MG63 (cell line): ENCODE results near the gene CD33. TPM values are rescaled to one million over a fixed set of nuclear protein-coding genes. Genes with fewer than 3 reads are reported as not detected.
A peak's percentile ranks its signal among the peaks of the same experiment; 100 is the strongest.

Experiments
- DNase-seq: peaks from one replicate; pipeline ENCODE4 v3.0.0-alpha.2; 2020
- H3K27me3 ChIP-seq: fragments of 250-450 bp; sonication (Bioruptor Pico); 2 replicates; pipeline ENCODE4 v1.5.1; 2020; ENCODE audit warnings: mild to moderate bottlenecking, moderate library complexity
- H3K36me3 ChIP-seq: fragments of 250-450 bp; sonication (Bioruptor Pico); 2 replicates; pipeline ENCODE4 v1.5.1; 2020; ENCODE audit warnings: mild to moderate bottlenecking, moderate library complexity
- H3K4me3 ChIP-seq: fragments of 250-450 bp; sonication (Bioruptor Pico); 2 replicates; pipeline ENCODE4 v1.5.1; 2020; ENCODE audit warnings: mild to moderate bottlenecking, moderate library complexity
- H3K9me3 ChIP-seq: fragments of 250-450 bp; sonication (Bioruptor Pico); 2 replicates; pipeline ENCODE4 v1.5.1; 2020; ENCODE audit warnings: mild to moderate bottlenecking, moderate library complexity
- total RNA-seq: library from RNA; depleted of rRNA; stranded (reverse); fragments of >200 nt; shearing (Covaris generic); gene quantifications from 2 replicates; pipeline ENCODE4 v1.2.3, GENCODE V29; 2014; ENCODE audit warnings: low replicate concordance

CD33 gene
- total RNA-seq, 1 experiment from 2014 or later, result 3.8 TPM

DNA sequence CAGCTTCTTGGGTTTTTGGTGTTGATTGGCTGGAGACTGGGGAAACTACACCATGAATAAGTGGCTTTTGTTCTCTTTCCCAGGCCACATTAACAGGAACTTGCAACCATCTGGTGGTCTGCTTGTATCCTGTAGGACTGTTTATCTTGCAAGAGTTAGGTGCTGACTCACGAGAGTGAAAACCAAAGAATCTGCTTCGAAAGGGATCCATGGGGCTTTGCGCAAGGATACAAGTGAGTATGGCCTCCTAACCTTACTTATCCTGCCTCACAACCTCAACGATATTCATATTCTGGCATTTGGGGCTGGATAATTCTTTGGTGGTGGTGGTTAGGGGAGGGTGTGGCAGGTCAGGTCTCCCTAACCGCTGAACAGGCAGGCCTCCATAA lies 21.3 kb downstream of the CD33 start:
- no peak for DNase-seq
- H3K9me3 ChIP-seq, result no peaks in the 10 kb centered on the region
- no peak overlapping the region for H3K4me3 ChIP-seq
- H3K36me3 ChIP-seq, result no peaks in the 10 kb centered on the region
- H3K27me3 ChIP-seq, result no peaks in the 10 kb centered on the region

DNA sequence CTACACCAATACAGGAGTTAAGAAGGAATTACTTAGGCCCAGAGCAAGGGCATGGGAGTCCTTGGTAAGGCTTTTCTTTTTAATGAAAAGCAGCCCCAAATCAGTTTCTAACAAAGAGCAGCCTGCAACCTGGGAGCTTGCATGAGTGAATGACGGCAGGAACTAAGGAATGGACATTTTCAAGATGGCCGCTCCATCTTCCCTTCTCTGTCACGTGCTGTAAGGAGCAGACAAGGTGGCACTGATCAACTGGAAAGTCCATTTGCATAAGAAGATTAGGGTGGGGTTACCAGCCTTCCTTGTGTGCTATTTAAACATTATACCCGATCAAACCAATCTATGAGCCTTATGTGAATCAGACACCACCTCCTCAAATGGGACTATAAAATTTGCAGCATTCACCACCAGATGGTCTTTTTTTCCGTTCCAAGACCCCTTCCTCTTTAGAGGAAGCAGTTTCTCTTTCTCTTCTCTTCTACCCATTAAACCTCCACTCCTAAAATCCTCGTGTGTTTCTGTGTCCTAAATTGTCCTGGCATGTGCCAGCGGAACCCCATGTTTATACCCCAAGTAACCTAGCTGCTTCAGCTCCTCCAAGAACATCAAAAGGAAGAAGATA lies 23.2 kb downstream of the CD33 start:
- Histone ChIP-seq H3K36me3 (no peaks in the 10 kb centered on the region), H3K4me3 (no peak overlapping the region), H3K27me3 (no peaks in the 10 kb centered on the region), H3K9me3 (no peaks in the 10 kb centered on the region)
- DNase-seq, result no peak

DNA sequence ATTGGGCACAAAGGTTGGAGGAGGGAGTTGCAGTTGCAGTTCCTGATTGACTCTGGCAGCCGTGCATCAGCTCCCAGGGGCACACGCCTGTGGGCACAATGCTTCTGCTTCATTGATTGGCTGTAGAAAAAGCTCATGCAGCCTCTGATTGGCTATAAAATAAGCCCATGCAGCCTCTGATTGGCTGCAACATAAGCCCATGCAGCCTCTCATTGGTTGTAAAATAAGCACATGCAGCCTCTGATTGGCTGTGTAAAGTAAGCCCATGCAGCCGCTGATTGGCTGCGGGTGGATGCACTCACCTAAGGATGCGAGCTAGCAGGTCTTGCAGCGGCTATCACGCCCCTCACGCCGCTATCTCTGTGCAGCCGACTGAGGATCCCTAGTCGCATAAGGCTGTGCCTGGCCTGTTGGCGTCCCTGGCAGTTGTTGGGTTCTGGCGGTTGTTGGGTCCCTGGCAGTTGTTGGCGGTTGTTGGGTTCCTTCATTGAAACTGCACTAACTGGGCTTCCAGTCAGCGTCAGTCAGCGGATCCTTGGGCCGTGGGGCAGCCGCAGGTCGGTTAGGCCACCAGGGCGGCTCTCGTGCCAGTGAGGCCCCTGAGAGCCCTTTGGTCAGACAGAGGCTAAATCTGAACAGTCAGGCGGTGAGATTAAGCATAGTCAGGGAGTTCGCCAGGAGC lies 26.0 kb downstream of the CD33 start, which contains the start of gene SIGLECL1:
SIGLECL1 (plus strand) TSS at position 295 of the 682 bp plus-strand sequence. CDS start 12,993 bp downstream, outside the sequence.
- no peaks in the 10 kb centered on the region for H3K36me3 ChIP-seq
- H3K4me3 ChIP-seq, result no peak within 1 kb of the TSS
- DNase-seq, result no peak
- H3K27me3 ChIP-seq, result peaks cover 3% of the 10 kb centered on the region; the same call in 1 of the 2 replicates
- no peaks in the 10 kb centered on the region for H3K9me3 ChIP-seq

DNA sequence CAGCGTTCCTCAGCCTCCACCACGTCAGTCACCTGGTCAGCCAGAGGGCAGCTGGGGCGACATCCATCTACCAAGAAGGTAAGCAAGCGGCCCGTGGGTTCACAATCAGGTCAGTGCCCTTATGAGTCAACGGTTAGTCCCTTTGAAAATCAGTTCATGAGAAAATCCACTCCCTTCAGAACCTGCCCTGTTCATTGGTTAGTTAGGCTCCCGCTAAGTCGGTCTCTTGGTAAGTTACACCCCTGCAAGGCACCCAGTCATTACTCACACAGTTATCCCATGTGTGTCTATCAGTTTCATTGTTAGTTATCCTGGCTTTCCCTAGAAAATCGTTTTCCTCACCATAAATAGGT lies 26.6 kb downstream of the CD33 start:
- Histone ChIP-seq H3K4me3 (no peak overlapping the region), H3K27me3 (peaks cover 4% of the 10 kb centered on the region), H3K36me3 (no peaks in the 10 kb centered on the region), H3K9me3 (no peaks in the 10 kb centered on the region)
- DNase-seq, result no peak

- Histone ChIP-seq H3K9me3 (no peaks in the 10 kb centered on the region), H3K36me3 (no peaks in the 10 kb centered on the region), H3K4me3 (no peak overlapping the region), H3K27me3 (peaks cover 7% of the 10 kb centered on the region)
- no peak for DNase-seq
Observed at GRCh38 chr19:51252306-51253079, 27.6 kb downstream of the CD33 start.

DNA sequence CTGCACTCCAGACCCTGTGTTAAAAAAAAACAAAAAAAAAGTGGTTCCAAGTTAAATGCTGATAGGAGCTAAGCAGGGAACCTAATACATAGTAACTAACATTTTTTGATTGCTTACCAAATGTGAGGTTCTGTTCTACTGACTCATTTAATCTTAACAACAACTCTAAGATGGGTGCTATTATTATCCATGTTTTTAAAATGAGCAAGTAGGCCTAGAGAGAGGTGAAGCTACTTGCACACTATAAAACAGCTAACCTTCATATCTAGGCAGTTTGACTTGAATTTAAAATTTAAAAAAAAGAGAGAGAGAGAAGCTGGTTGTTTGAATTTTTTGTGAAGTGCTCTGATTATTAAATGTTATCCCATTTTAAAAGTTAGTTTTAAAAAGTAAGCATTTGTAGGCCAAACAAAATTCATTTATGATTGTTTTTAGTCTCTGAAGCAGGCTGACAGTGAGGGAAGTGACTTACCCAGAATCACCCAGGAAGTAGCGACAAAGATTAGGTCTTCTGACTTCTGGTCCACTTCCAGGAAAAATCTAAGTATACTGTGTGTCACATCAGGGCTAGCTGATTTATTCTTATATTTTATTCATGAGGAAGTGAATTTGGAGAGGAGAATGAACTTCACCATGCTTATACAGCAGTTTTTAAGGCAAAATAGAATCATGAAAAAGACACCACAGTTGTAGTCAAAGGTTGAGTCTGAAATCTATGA lies 28.4 kb downstream of the CD33 start:
- no peak overlapping the region for H3K4me3 ChIP-seq
- no peaks in the 10 kb centered on the region for H3K9me3 ChIP-seq
- H3K36me3 ChIP-seq, result no peaks in the 10 kb centered on the region
- peaks cover 9% of the 10 kb centered on the region for H3K27me3 ChIP-seq
- no peak for DNase-seq

DNA sequence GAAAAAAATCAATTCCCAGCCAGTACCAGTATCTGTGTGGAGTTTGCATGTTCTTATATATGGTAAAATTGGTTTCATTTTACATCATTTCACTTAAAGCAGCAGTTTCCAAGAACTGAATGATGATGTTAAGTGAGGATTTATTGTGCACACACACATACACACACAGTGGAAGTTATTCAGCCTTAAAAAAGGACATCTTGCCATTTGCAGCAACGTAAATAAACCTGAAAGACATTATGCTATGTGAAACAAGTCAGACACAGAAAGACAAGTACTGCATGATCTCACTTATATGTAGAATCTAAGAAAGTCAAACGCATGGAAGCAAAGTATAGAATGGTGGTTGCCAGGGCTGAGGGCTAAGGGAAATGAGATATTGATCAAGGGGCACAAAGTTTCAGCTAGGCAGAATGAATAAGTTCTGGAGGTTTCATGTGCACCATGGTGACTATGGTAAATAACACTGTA lies 31.3 kb downstream of the CD33 start:
- H3K4me3 ChIP-seq, result no peak overlapping the region
- H3K9me3 ChIP-seq, result no peaks in the 10 kb centered on the region; the same call in 1 of the 2 replicates
- no peaks in the 10 kb centered on the region for H3K36me3 ChIP-seq
- H3K27me3 ChIP-seq, result peaks cover 18% of the 10 kb centered on the region
- no peak for DNase-seq

- no peak for DNase-seq
- Histone ChIP-seq H3K9me3 (peaks cover 5% of the 10 kb centered on the region), H3K4me3 (no peak overlapping the region), H3K27me3 (peaks cover 24% of the 10 kb centered on the region), H3K36me3 (no peaks in the 10 kb centered on the region)
Observed at GRCh38 chr19:51257471-51257870, 32.6 kb downstream of the CD33 start.

DNA sequence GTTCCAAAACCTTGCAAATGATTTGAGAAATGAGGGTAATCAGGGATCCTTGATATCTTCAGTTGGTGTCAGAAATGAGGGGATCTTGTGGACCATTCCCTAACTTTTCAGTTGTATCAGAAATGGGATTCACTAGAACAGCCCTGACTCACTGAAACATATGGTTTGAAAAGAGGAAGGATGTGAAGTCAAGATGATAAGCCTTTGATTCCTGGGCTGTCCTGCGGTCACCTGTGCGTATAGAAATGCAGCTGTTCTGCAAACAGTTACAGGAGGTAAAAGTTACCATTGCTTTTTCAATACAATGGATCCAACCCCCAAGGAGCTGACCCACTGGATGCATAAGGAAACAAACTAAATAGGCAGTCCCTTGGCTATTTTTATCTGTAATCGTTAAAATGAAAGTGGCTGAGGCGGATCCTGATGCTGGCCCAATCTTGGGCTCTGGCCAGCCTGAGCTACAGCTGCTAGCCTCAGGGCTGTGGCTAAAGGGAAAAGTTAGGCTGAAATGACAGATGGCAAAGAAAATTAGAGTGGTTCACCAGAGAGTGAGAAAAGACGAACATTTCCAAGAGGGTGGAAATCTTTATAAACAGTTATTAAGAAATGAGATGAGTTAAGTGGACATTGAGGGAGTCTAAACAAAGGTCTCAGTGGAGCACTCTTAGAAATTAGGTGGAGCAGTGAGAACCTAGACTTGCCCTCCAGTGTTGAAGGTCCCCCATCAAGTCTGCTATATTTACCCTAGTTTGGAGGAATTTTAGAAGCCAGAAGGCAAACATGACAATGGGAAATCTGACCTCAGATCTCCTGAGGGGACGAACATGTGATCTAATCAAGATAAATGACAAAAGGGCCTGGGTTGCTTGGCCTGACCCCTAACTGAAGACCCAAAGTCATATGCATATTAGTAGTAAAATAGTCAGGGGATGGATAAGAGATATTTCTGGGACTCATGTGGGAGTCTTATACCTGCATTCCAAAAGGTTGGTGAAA lies 33.6 kb downstream of the CD33 start:
- no peak overlapping the region for H3K4me3 ChIP-seq
- no peaks in the 10 kb centered on the region for H3K36me3 ChIP-seq
- peaks cover 30% of the 10 kb centered on the region for H3K27me3 ChIP-seq
- no peak for DNase-seq
- H3K9me3 ChIP-seq, result peaks cover 5% of the 10 kb centered on the region

- Histone ChIP-seq H3K36me3 (no peaks in the 10 kb centered on the region), H3K9me3 (peaks cover 5% of the 10 kb centered on the region), H3K4me3 (no peak overlapping the region), H3K27me3 (peaks cover 30% of the 10 kb centered on the region)
- peak; percentile 13 for DNase-seq
Observed at GRCh38 chr19:51259348-51260245, 34.7 kb downstream of the CD33 start.

GRCh38 chr19:51263808-51264207 lies 38.9 kb downstream of the CD33 start:
- no peak for DNase-seq
- H3K36me3 ChIP-seq, result no peaks in the 10 kb centered on the region
- H3K9me3 ChIP-seq, result peaks cover 5% of the 10 kb centered on the region

DNA sequence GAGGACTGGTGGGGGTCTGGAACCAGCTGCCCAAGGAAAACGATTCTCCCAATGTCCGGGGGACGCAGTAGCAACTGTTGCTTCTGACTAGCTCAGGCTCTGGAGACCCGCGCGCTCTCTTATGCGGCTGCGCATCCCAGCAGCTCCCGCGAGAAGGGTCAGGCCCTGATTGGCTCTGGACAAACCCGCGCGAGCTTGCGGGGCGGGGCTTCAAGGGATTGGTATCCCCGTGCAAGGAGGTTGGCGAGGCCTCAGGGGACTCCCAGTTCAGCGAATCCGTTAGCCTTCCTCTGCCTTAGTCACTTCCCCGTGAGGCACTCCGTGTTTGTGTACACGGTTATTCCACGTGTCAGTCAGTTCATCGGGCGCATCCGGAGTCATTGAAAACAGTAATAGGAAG lies 46.2 kb downstream of the CD33 start:
- no peak for DNase-seq
- Histone ChIP-seq H3K4me3 (no peak overlapping the region), H3K27me3 (no peaks in the 10 kb centered on the region)

More at GRCh38 chr19:51263808-51264207, 38.9 kb downstream of the CD33 start:
- Histone ChIP-seq H3K27me3 (peaks cover 21% of the 10 kb centered on the region), H3K4me3 (no peak overlapping the region)

GRCh38 chr19:51272183-51272810 lies 47.4 kb downstream of the CD33 start:
- Histone ChIP-seq H3K9me3 (no peaks in the 10 kb centered on the region), H3K36me3 (no peaks in the 10 kb centered on the region), H3K27me3 (no peaks in the 10 kb centered on the region), H3K4me3 (no peak overlapping the region)
- DNase-seq, result peak; percentile 18

More for the DNA sequence above, 46.2 kb downstream of the CD33 start:
- Histone ChIP-seq H3K36me3 (no peaks in the 10 kb centered on the region), H3K9me3 (no peaks in the 10 kb centered on the region)

DNA sequence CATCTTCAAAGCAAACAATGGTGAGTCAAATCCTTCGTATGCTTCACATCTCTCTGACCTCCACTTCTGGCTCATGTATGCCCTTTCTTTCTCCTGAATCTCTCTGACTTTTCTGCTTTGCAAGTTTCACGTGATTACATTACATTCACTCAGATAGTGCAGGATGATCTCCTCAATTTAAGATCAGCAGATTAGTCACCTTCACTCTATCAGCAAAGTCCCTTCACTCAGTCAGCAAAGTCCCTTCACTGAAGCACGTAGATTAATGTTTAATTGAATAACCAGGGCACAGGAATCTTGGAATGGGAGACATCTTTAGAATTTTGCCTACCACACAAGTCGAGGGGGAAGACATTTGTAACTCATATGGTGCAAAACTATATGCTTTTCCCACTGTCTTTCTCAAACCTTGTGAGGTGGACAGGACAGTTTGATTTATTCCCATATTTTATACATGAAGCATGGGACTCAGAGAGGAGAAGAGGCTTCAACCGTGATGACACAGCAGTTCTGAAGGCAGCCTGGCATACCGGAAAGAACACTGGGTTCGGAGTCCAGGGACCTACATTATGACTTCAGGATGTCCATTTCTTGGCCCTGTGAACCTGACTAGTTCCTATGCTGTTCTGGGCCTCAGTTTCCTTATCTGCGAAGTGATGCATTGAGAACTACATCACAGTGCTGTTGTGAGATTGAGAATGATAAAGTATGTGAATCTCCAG lies 49.3 kb downstream of the CD33 start:
- H3K36me3 ChIP-seq, result no peaks in the 10 kb centered on the region
- no peak for DNase-seq
- no peak overlapping the region for H3K4me3 ChIP-seq
- no peaks in the 10 kb centered on the region for H3K27me3 ChIP-seq
- no peaks in the 10 kb centered on the region for H3K9me3 ChIP-seq
